ENCODE measurements around the gene ITGAL. TPM values are rescaled to one million over a fixed set of nuclear protein-coding genes. Genes with fewer than 3 reads are reported as not detected.

The ITGAL gene
- total and polyA plus RNA-seq, 2 of the 8 experiments (the other 6 are each of a cell fraction or from before 2014, with no cell fraction given), result not detected

GRCh38 chr16:30565984-30566383 is 93.4 kb downstream of the ITGAL start:
- H2BK12ac ChIP-seq (ENCODE audit: low read depth, low read length), result no peak overlapping the region
- no peak overlapping the region for H2BK120ac ChIP-seq (replicated peaks; ENCODE audit: low read depth, low read length)
- no peak overlapping the region for H3K14ac ChIP-seq (ENCODE audit: insufficient read length)
- H3K79me1 ChIP-seq (ENCODE audit: low read depth, low read length), result no peaks in the 10 kb centered on the region
- no peak overlapping the region for H2BK15ac ChIP-seq (ENCODE audit: low read length)
- H3K4me3 ChIP-seq (ENCODE audit: extremely low read depth in 1 of 4, insufficient read depth in 2 of 4, low read depth in 3 of 4, low read length in 4 of 4), result no peak overlapping the region
- no peaks in the 10 kb centered on the region for H3K9me3 ChIP-seq (ENCODE audit: insufficient read depth in 2 of 2, low read depth in 1 of 2, low read length in 1 of 2)
- H4K20me1 ChIP-seq (replicated peaks in 1 of 2; ENCODE audit: control insufficient read depth in 1 of 2, insufficient read depth in 2 of 2, low read length in 2 of 2), result no peaks in the 10 kb centered on the region
- H3K4me1 ChIP-seq (replicated peaks in 1 of 4; ENCODE audit: control insufficient read depth in 3 of 4, insufficient read depth in 4 of 4, low read length in 3 of 4), result peaks cover 0 to 9% (median 2%) of the 10 kb centered on the region in 4 experiments; a peak in 5 of 7 replicates
- WGBS, 2 experiments (ENCODE audit: extremely low coverage in 1 of 2, insufficient coverage in 1 of 2, insufficient read length in 1 of 2, insufficient replicate concordance in 2 of 2, low coverage in 1 of 2, low lambda C conversion rate in 2 of 2, missing lambda C conversion rate in 1 of 2), result 84% methylated on average over 8 of the region's 8 CpGs; no CpG with 5 or more reads in 1 of the 2 experiments
- ChIA-PET POLR2A (ENCODE audit: partially characterized antibody) (interaction anchor here (0.7 to 5.0 kb wide), 14 partner anchors 8 to 159 kb away, joined by 3 to 26 read pairs (median 4); partner anchors contain the start of genes ZNF689, ZNF747, ZNF764 and ZNF771), CTCF (ENCODE audit: partially characterized antibody) (interaction anchor here (0.6 to 5.7 kb wide), 10 partner anchors 26 to 148 kb away, joined by 3 to 28 read pairs (median 3); partner anchors contain the start of gene ZNF747)
- no peak overlapping the region for H4K91ac ChIP-seq (replicated peaks; ENCODE audit: insufficient read length, low read length)
- H2AK5ac ChIP-seq (ENCODE audit: low read depth, low read length), result no peak overlapping the region
- DNase-seq (ENCODE audit: low read depth in 1 of 2, low spot score in 2 of 2), result no peak
- no peak overlapping the region for H3K4me2 ChIP-seq (ENCODE audit: insufficient read depth in 1 of 2, low read depth in 2 of 2, low read length in 2 of 2)
- no peaks in the 10 kb centered on the region for H3K36me3 ChIP-seq (ENCODE audit: control insufficient read depth in 2 of 4, insufficient read depth in 4 of 4, low read length in 3 of 4)
- TF ChIP-seq TAF1 (IDR thresholded peaks at IDR 0.05; ENCODE audit: low read depth, low read length) (no peak), CBX5 (IDR thresholded peaks at IDR 0.05; ENCODE audit: low read depth, low read length) (no peak), TEAD4 (IDR thresholded peaks at IDR 0.05; ENCODE audit: low read depth, low read length) (no peak), CTCF (IDR thresholded peaks at IDR 0.05; ENCODE audit: control extremely low read depth in 1 of 3, insufficient read depth in 1 of 3, low read depth in 1 of 3, low read length in 3 of 3) (no peak), YY1 (IDR thresholded peaks at IDR 0.05; ENCODE audit: low read depth, low read length) (no peak), KDM1A (IDR thresholded peaks at IDR 0.05; ENCODE audit: borderline replicate concordance, low read length) (no peak)
- no peak overlapping the region for H3K56ac ChIP-seq (replicated peaks; ENCODE audit: insufficient read length, low read depth, low read length)
- H3K9ac ChIP-seq (replicated peaks in 1 of 4; ENCODE audit: extremely low read depth in 1 of 4, low read depth in 3 of 4, low read length in 3 of 4), result no peak overlapping the region
- no peak for FAIRE-seq
- H4K8ac ChIP-seq (ENCODE audit: extremely low read depth, insufficient read depth, low read length), result no peak overlapping the region
- H3K4ac ChIP-seq (replicated peaks; ENCODE audit: insufficient read length, low read depth, low read length), result no peak overlapping the region
- no peak overlapping the region for H2BK5ac ChIP-seq (ENCODE audit: low read depth, low read length)
- H3K27me3 ChIP-seq (replicated peaks in 1 of 4; ENCODE audit: control insufficient read depth in 3 of 4, extremely low read depth in 1 of 4, insufficient read depth in 3 of 4, low read length in 3 of 4), result peaks cover 0 to 3% (median 1%) of the 10 kb centered on the region in 4 experiments; a peak in 2 of 7 replicates
- H2AFZ ChIP-seq (ENCODE audit: low read length), result no peak overlapping the region
- H3K27ac ChIP-seq (ENCODE audit: low read depth, low read length), result no peak overlapping the region
- no peak overlapping the region for H3K23ac ChIP-seq (ENCODE audit: insufficient read length)
- H3K79me2 ChIP-seq (ENCODE audit: control insufficient read depth in 1 of 2, insufficient read depth in 2 of 2, low read length in 2 of 2), result no peaks in the 10 kb centered on the region
- H4K5ac ChIP-seq (ENCODE audit: insufficient read length, low read depth, low read length), result no peak overlapping the region
- H2BK20ac ChIP-seq (ENCODE audit: low read length), result no peak overlapping the region
- H3K23me2 ChIP-seq (ENCODE audit: low read depth, low read length), result peaks cover under 1% of the 10 kb centered on the region; the same call in 1 of the 2 replicates
- no peak overlapping the region for H3K18ac ChIP-seq (ENCODE audit: extremely low read depth, low read length)
